Stimulated activated CD8-positive, alpha-beta memory T cell treated with anti-CD3 and anti-CD28 coated beads, Interleukin-2, amount 100 ng/mL, for 48 hours (primary cell): Measurements from ENCODE around the gene ATRX.
"Not testable (repeated sequence)": the region's sequence is repeated elsewhere in the genome, so short reads cannot be mapped to it uniquely, and the experiment has no call there.

Experiments used
- DNase-seq, 2 donors: peaks; one replicate each; pipeline ENCODE4 v3.0.0-alpha.2; 2020; ENCODE audit warnings: low read depth in 2 of 2

ATRX gene

DNA sequence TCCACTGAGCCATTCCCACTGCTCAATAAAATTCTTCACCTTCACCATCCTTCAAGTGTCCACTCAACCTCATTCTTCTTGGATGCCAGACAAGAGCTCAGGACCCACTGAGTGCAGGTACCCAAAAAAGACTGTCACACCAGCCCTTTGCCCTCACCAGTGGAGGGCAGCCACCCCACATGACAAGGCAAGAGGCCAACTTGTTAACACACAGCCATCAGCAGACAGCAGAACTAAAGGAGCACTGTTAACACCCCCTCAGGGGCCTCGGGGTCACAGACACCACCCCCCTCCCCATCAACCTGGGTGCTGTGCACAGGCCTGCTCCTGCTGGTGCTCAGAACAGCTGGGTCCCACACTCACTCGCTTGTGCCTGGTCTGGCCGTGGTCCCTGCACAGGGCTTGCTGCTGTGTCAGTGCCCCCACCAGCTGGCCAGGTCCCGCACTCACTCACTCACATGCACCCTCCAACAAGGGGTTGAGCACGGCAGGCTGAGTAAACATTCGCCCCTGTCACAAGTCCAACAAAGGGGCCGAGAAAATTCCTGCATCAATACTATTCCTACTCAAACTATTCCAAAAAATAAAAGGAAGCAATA lies 54.1 kb downstream of the ATRX start:
- DNase-seq: no peak

DNA sequence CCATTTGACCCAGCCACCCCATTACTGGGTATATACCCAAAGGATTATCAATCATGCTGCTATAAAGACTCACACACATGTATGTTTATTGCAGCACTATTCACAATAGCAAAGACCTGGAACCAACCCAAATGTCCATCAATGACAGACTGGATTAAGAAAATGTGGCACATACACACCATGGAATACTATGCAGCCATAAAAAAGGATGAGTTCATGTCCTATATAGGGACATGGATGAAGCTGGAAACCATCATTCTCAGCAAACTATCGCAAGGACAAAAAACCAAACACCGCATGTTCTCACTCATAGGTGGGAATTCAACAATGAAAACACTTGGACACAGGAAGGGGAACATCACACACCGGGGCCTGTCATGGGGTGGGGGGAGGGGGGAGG lies 59.9 kb downstream of the ATRX start:
- DNase-seq: not testable (repeated sequence)

GRCh38 chrX:77723681-77724080 lies 62.3 kb downstream of the ATRX start:
- DNase-seq: no peak

- no peak for DNase-seq
Observed at GRCh38 chrX:77719388-77719787, 66.6 kb downstream of the ATRX start.

GRCh38 chrX:77704881-77705280 lies 81.1 kb downstream of the ATRX start:
- no peak for DNase-seq

DNA sequence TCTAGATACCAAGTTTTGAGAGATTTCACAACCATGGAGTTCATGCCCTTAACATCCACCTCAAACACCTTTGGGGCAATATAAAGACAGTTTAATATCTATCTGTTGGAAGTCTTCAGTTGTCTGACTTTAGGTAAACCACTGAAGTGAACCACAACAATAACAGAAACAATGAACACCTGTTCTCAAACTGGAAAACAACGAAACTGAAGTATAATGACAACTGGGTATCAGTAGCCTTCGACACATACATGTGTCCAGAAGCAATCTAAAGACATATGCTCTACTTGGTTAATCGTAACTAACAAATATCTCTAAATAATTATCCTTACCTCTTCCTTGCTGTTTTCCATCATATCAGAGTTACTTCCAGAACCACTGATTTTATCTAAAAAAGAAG lies 87.8 kb downstream of the ATRX start:
- no peak for DNase-seq

- DNase-seq: no peak
Observed at GRCh38 chrX:77694491-77694890, 91.5 kb downstream of the ATRX start.

DNA sequence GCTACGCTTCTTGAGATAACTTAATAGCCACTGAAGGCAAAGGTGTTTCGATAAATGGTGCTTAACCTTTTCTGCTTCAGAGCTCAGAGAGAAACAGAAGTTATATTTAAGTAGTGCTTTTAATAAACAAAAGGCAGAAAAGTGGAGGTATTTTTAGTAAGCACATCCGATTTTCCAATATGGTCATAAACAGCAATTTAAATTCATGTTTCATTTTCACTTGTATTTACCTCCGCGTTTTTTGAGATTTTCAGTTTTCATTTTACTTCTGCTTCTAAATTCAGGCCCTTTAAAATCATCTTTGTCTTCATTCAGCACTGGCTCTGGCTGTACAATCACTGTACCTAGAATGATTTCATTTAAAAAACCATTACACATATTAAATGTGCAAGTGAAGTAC lies 92.4 kb downstream of the ATRX start:
- DNase-seq: no peak

GRCh38 chrX:77691916-77692315 lies 94.1 kb downstream of the ATRX start:
- DNase-seq: no peak

- DNase-seq: no peak
Observed at GRCh38 chrX:77689376-77689775, 96.6 kb downstream of the ATRX start.

GRCh38 chrX:77685683-77686082 lies 100.3 kb downstream of the ATRX start:
- DNase-seq: not testable (repeated sequence)

DNA sequence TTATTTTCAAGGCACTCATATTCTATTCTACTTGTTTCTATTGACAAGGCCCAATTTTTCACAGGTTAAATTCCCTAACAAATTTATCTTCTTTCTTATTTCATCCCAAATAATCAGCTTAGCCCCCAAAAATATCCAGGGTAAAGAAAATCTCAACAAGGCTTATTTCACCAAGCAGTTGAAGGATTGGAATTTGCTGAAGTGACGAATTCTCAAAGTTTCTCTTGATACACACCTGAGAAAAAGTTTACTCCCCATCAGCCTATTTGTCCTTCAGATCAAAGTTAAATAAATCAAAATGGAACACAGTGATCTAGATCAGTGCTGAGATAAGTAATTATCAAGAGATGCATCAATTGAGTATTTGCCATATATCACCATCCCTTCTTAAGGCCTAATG lies 106.9 kb downstream of the ATRX start:
- DNase-seq: no peak

- DNase-seq: no peak
Observed at GRCh38 chrX:77675986-77676385, 110.0 kb downstream of the ATRX start.

- DNase-seq: no peak
Observed at GRCh38 chrX:77668391-77669237, 117.4 kb downstream of the ATRX start.

DNA sequence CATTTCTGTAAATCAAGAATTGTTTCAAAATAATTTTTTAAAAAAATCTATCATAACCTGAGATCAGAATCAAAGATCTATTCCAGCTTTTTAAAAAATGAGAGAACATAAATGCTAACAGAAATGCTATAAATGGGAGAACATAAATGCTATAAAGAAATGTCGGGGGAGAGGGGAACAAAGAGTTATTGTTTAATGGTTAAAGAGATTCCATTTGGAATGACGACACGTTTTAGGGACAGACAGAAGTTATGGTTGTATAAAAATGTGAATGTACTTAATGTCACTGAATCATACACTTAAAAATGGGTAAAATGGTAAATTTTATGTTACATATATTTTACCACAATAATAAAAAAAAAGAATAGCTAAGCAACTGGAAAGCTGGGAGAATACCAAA lies 127.1 kb downstream of the ATRX start:
- no peak for DNase-seq

DNA sequence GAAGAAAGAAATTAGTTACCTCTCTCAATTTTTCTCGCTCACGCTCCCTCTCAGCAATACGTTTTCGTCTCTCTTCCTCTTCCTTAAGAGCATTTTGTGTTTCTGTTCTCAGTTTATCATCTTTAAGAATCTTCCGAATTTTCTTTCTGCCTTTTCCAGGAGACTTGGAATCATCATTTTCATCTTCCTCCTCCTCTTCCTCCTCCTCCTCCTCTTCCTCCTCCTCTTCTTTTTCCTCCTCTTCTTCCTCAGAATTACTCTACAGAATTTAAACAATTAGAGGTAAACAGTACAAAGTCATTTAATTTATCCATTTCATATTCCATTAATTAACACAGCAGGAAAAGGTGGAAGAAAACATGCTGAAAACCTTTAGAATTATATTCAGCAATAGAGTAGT lies 133.9 kb downstream of the ATRX start:
- no peak for DNase-seq

DNA sequence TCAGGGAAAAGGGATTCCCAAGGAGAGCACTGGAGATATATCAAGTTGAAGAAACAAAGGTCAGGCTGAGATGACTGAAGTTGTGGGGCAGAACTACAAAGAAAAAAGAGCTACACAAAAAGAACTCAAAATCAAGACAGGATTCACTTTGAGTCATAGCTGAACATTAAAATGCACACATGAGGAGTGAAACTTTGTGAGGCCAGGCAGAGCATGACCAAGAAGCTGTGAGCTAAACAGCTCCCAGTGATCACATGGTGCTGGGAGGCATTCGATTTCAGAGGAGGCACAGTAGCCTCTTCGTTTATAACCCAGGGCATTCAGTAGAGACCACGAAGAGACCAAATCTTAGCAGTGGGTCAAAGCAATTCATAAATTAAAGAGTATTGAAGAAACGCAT lies 145.3 kb downstream of the ATRX start:
- no peak for DNase-seq

- DNase-seq: no peak
Observed at GRCh38 chrX:77639820-77640219, 146.2 kb downstream of the ATRX start.

DNA sequence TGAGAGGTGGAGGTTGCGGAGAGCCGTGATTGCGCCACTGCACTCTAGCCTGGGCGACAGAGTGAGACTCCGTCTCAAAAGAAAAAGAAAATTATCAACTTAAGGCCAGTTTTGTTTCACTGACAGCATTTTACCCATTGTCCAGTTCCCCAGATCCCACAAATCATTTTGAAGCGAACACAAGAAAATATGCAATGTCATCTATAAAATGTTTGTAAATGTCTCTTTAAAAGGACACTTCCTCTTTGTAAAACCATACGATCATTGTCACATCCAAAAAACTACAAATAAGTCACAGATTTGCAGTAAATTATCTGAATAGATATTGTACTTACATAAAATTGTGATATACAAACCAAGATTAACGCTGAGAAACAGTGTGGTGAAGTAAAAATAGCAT lies 147.6 kb downstream of the ATRX start:
- DNase-seq: no peak

DNA sequence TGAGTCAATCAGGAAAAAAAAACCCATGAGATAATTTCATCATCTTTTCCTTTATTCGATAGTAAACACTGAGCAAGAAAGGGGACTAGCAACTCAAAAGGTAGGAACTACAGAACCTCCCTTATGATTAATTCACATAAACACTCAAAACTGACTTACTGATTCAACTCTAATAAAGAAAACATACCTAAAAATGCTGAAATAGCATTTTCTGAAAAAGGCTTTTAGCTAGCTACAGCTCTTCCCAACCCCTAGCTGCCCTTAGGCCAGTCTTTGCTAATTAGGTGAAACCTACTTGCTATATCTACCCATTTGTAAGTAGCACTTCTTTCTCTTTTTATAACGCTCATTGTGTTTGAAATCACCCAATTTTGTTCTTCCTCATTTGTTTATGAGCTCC lies 150.6 kb downstream of the ATRX start:
- DNase-seq: no peak

- DNase-seq: no peak
Observed at GRCh38 chrX:77628294-77629025, 157.6 kb downstream of the ATRX start.

- no peak for DNase-seq
Observed at GRCh38 chrX:77622672-77623071, 163.3 kb downstream of the ATRX start.

DNA sequence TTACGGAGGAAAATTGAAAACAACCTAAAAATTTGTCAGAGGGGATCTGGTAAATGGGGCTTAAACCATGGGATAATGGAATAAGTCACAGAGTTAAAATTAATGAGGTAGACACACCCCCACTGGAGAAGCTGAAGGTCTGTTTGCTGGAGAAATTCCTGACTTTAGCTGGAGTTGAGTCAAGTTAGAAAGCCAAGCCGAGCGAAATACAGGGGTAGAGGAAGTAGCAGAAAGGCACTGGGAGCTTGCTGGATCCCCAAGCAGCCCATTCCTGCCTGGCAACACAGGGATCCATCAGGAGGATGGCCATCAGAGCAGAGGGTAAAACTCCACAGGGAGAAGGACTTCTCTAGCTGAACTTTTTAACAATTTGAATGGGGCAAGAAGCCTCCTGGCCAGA lies 163.8 kb downstream of the ATRX start:
- DNase-seq: no peak
